ENCODE data around the gene PPP1R13B.
A peak's percentile ranks its signal among the peaks of the same experiment; 100 is the strongest.
"Not testable (repeated sequence)": the region's sequence is repeated elsewhere in the genome, so short reads cannot be mapped to it uniquely, and the experiment has no call there.

PPP1R13B gene

GRCh38 chr14:103801459-103801858 is 45.9 kb downstream of the PPP1R13B start:
- TF ChIP-seq MAX (IDR thresholded peaks at IDR 0.05; ENCODE audit: low read depth, low read length) (peak; percentile 60), MYC (IDR thresholded peaks at IDR 0.05; ENCODE audit: low read depth, low read length) (peak; percentile 61), CTCF (IDR thresholded peaks at IDR 0.05; ENCODE audit: low read depth, low read length) (no peak)

GRCh38 chr14:103793192-103793591 is 54.2 kb downstream of the PPP1R13B start:
- peak; percentile 30 for DNase-seq (ENCODE audit: low read depth)

More at GRCh38 chr14:103801459-103801858, 45.9 kb downstream of the PPP1R13B start:
- peak; percentile 73 for DNase-seq (ENCODE audit: low read depth)
- no peak overlapping the region for H3K4me3 ChIP-seq (ENCODE audit: low read depth, low read length)

GRCh38 chr14:103788086-103788485 is 59.3 kb downstream of the PPP1R13B start:
- H3K4me3 ChIP-seq (ENCODE audit: low read depth, low read length), result no peak overlapping the region
- TF ChIP-seq POLR2A (IDR thresholded peaks at IDR 0.05; ENCODE audit: extremely low read depth, insufficient read length) (no peak), MAX (IDR thresholded peaks at IDR 0.05; ENCODE audit: low read depth, low read length) (no peak)
- no peak for DNase-seq (ENCODE audit: low read depth)

More at GRCh38 chr14:103793192-103793591, 54.2 kb downstream of the PPP1R13B start:
- TF ChIP-seq CTCF (IDR thresholded peaks at IDR 0.05; ENCODE audit: low read depth, low read length), result peak; percentile 24
- H3K4me3 ChIP-seq (ENCODE audit: low read depth, low read length), result not testable (repeated sequence)

- TF ChIP-seq POLR2A (IDR thresholded peaks at IDR 0.05; ENCODE audit: extremely low read depth, insufficient read length), result no peak
- TF ChIP-seq MYC (IDR thresholded peaks at IDR 0.05; ENCODE audit: low read depth, low read length), result no peak
- no peak for TF ChIP-seq CTCF (IDR thresholded peaks at IDR 0.05; ENCODE audit: low read depth, low read length)
- TF ChIP-seq MAX (IDR thresholded peaks at IDR 0.05; ENCODE audit: low read depth, low read length), result no peak
- H3K4me3 ChIP-seq (ENCODE audit: low read depth, low read length), result no peak overlapping the region
- DNase-seq (ENCODE audit: low read depth), result no peak
These were observed 65.0 kb downstream of the PPP1R13B start for GRCh38 chr14:103782376-103782775.

GRCh38 chr14:103776319-103776718 is 71.1 kb downstream of the PPP1R13B start:
- DNase-seq (ENCODE audit: low read depth); H3K4me3 ChIP-seq (ENCODE audit: low read depth, low read length): not testable (repeated sequence)

- H3K4me3 ChIP-seq (ENCODE audit: low read depth, low read length), result no peak overlapping the region
- no peak for DNase-seq (ENCODE audit: low read depth)
- no peak for TF ChIP-seq MYC (IDR thresholded peaks at IDR 0.05; ENCODE audit: low read depth, low read length)
- no peak for TF ChIP-seq CTCF (IDR thresholded peaks at IDR 0.05; ENCODE audit: low read depth, low read length)
- TF ChIP-seq MAX (IDR thresholded peaks at IDR 0.05; ENCODE audit: low read depth, low read length), result no peak
- no peak for TF ChIP-seq POLR2A (IDR thresholded peaks at IDR 0.05; ENCODE audit: extremely low read depth, insufficient read length)
These were observed 71.9 kb downstream of the PPP1R13B start for GRCh38 chr14:103775506-103775905.

GRCh38 chr14:103773521-103773920 is 73.9 kb downstream of the PPP1R13B start:
- TF ChIP-seq MYC (IDR thresholded peaks at IDR 0.05; ENCODE audit: low read depth, low read length) (no peak), MAX (IDR thresholded peaks at IDR 0.05; ENCODE audit: low read depth, low read length) (no peak), CTCF (IDR thresholded peaks at IDR 0.05; ENCODE audit: low read depth, low read length) (no peak), POLR2A (IDR thresholded peaks at IDR 0.05; ENCODE audit: extremely low read depth, insufficient read length) (no peak)
- no peak for DNase-seq (ENCODE audit: low read depth)
- H3K4me3 ChIP-seq (ENCODE audit: low read depth, low read length), result no peak overlapping the region

Data from NB4 (cell line).